NB4 (cell line): ENCODE measurements around the gene TENT5A.

Experiments used
- MAX ChIP-seq: IDR thresholded peaks from 2 replicates; pipeline ENCODE4 v1.6.1; 2011; ENCODE audit warnings: low read depth, low read length
- POLR2A ChIP-seq: IDR thresholded peaks from 2 replicates; pipeline ENCODE4 v1.6.1; 2011; ENCODE audit warnings: mild to moderate bottlenecking; ENCODE audit not compliant: insufficient read length; ENCODE audit errors: extremely low read depth

DNA sequence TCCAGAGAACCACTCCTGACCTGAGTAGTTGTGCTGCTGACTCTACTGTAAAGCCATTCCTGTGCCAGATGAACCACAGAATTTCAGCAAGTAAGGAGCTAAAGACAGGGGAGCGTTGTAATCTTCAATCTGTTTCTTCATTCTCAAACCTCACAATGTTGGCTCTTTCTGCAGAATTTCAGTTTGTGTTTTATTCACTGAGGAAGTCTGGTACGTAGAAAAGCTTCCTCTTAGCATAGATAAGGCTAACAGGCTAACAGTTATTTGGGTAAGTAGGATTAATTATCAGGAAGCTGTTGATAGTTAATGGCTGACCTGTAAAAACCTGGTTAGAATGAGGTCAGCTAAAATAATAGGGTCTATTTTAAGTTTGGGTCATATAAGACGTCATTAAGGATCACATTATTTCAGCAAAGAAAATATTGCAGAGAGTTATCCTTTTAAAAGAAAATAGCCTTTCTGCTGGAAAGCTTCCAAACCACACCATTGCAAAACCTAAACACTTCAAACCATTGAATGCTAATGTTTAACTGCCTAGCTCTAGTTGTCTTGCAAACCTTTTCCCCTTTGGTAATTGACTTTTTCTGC lies 14.1 kb upstream of the TENT5A start:
- TF ChIP-seq MAX (no peak), POLR2A (peak; percentile 29)
